GM23338 (cell line): Measurements from ENCODE around the gene PAPPA2. TPM values are rescaled to one million over a fixed set of nuclear protein-coding genes. Genes with fewer than 3 reads are reported as not detected.

Source experiments
- ATAC-seq: fragments of 200-7000 bp; cut with Tn5 transposase; 3 replicates; pipeline ENCODE4 v1.9.1; 2020
- DNase-seq: peaks from one replicate; pipeline ENCODE4 v3.0.0-alpha.2; 2015; ENCODE audit warnings: low spot score
- H2AFZ ChIP-seq: fragments of 200-600 bp; sonication (generic); 2 replicates; pipeline ENCODE4 v1.8.0; 2016; ENCODE audit warnings: antibody characterized with exemption, mild to moderate bottlenecking, moderate library complexity
- H3F3A ChIP-seq: fragments of 200-600 bp; sonication (generic); replicated peaks from 2 replicates; pipeline ENCODE4 v1.8.0; 2017; ENCODE audit warnings: antibody characterized with exemption, mixed run types, low read depth
- H3K27ac ChIP-seq: fragments of 200-600 bp; sonication (generic); 2 replicates; pipeline ENCODE4 v1.6.1; 2016; ENCODE audit warnings: low read depth
- H3K27me3 ChIP-seq: fragments of 200-600 bp; sonication (generic); 2 replicates; pipeline ENCODE4 v1.8.0; 2016; ENCODE audit warnings: mild to moderate bottlenecking, mixed run types, moderate library complexity; ENCODE audit not compliant: insufficient read depth
- H3K36me3 ChIP-seq: fragments of 200-600 bp; sonication (generic); 2 replicates; pipeline ENCODE4 v1.8.0; 2016; ENCODE audit warnings: mild to moderate bottlenecking; ENCODE audit not compliant: insufficient read depth
- H3K4me1 ChIP-seq: fragments of 200-600 bp; sonication (generic); 2 replicates; pipeline ENCODE4 v1.8.0; 2016; ENCODE audit warnings: mild to moderate bottlenecking, moderate library complexity; ENCODE audit not compliant: insufficient read depth
- H3K4me2 ChIP-seq: fragments of 200-600 bp; sonication (generic); 2 replicates; pipeline ENCODE4 v1.7.1; 2017; ENCODE audit warnings: mixed run types
- H3K4me3 ChIP-seq: fragments of 200-600 bp; sonication (generic); 2 replicates; pipeline ENCODE4 v1.6.1; 2016; ENCODE audit warnings: mixed run types
- H3K79me2 ChIP-seq: fragments of 200-600 bp; sonication (generic); replicated peaks from 2 replicates; pipeline ENCODE4 v1.8.0; 2017; ENCODE audit warnings: mild to moderate bottlenecking; ENCODE audit not compliant: insufficient read depth
- H3K9me2 ChIP-seq: fragments of 200-600 bp; sonication (generic); 2 replicates; pipeline ENCODE4 v1.8.0; 2017; ENCODE audit not compliant: insufficient read depth
- H4K20me1 ChIP-seq: fragments of 200-600 bp; sonication (generic); replicated peaks from 2 replicates; pipeline ENCODE4 v1.8.0; 2017; ENCODE audit warnings: mild to moderate bottlenecking; ENCODE audit not compliant: insufficient read depth
- H3K27ac Mint-ChIP-seq: 2 replicates; pipeline ENCODE4 v1.8.0; 2020; ENCODE audit warnings: inconsistent platforms, mild to moderate bottlenecking, moderate library complexity, mixed read lengths
- H3K27me3 Mint-ChIP-seq: 3 replicates; pipeline ENCODE4 v1.8.0; 2022; ENCODE audit warnings: low read depth, mild to moderate bottlenecking, moderate library complexity, mixed read lengths, inconsistent platforms; ENCODE audit not compliant: insufficient read depth, poor library complexity
- H3K36me3 Mint-ChIP-seq: 3 replicates; pipeline ENCODE4 v1.8.0; 2021; ENCODE audit warnings: low read depth, mild to moderate bottlenecking, inconsistent platforms, moderate library complexity, mixed read lengths
- H3K4me1 Mint-ChIP-seq: 3 replicates; pipeline ENCODE4 v1.8.0; 2020; ENCODE audit warnings: mild to moderate bottlenecking, inconsistent platforms, mixed read lengths
- H3K4me3 Mint-ChIP-seq: 3 replicates; pipeline ENCODE4 v1.8.0; 2021; ENCODE audit warnings: moderate library complexity, mild to moderate bottlenecking, inconsistent platforms, mixed read lengths
- H3K9me3 Mint-ChIP-seq: 3 replicates; pipeline ENCODE4 v1.8.0; 2020; ENCODE audit warnings: moderate library complexity, mild to moderate bottlenecking, inconsistent platforms, mixed read lengths
- CREB1 ChIP-seq: fragments of 250-450 bp; sonication (Bioruptor Pico); IDR thresholded peaks from 2 replicates; pipeline ENCODE4 v1.5.0; 2020; ENCODE audit warnings: low read depth, mild to moderate bottlenecking, moderate library complexity
- JUNB ChIP-seq: IDR thresholded peaks from one replicate; pipeline ENCODE4 v1.6.1; 2016; ENCODE audit warnings: antibody characterized with exemption; ENCODE audit not compliant: unreplicated experiment
- POLR2AphosphoS5 ChIP-seq: IDR thresholded peaks from 2 replicates; pipeline ENCODE4 v1.6.1; 2016; ENCODE audit warnings: antibody characterized with exemption, low read depth
- STAT1 ChIP-seq: IDR thresholded peaks from one replicate; pipeline ENCODE4 v1.6.1; 2016; ENCODE audit warnings: antibody characterized with exemption; ENCODE audit not compliant: unreplicated experiment
- ZNF114 ChIP-seq: fragments of 250-450 bp; sonication (Bioruptor Pico); IDR thresholded peaks from 2 replicates; pipeline ENCODE4 v1.5.0; 2020; ENCODE audit warnings: mild to moderate bottlenecking, moderate library complexity
- ZNF331 ChIP-seq: fragments of 250-450 bp; sonication (Bioruptor Pico); IDR thresholded peaks from 2 replicates; pipeline ENCODE4 v1.5.0; 2020; ENCODE audit warnings: low read depth, mild to moderate bottlenecking, moderate library complexity
- polyA plus RNA-seq: library from polyadenylated mRNA; unstranded; fragments of >200 nt; fragmentation: Nextera tagmentation; extraction: Ambion mirVana; gene quantifications from 2 replicates; pipeline ENCODE4 v1.2.1, GENCODE V29; 2016
- total RNA-seq: library from RNA; depleted of rRNA; stranded (reverse); fragments of >200 nt; shearing (Covaris generic); gene quantifications from 2 replicates; pipeline ENCODE4 v1.2.3, GENCODE V29; 2014
- TF ChIP-seq, protein P1 (sequence below): IDR thresholded peaks from one replicate; pipeline ENCODE4 v1.6.1; 2018; ENCODE audit warnings: antibody characterized with exemption; ENCODE audit not compliant: unreplicated experiment
- TF ChIP-seq, protein P2 (sequence below): IDR thresholded peaks from 2 replicates; pipeline ENCODE4 v1.6.1; 2016; ENCODE audit warnings: antibody characterized with exemption
- TF ChIP-seq, protein P3 (sequence below): fragments of 250-450 bp; sonication (Bioruptor Pico); IDR thresholded peaks from 2 replicates; pipeline ENCODE4 v1.5.0; 2020; ENCODE audit warnings: mild to moderate bottlenecking, moderate library complexity

Gene PAPPA2
- total and polyA plus RNA-seq, 2 experiments from 2014 or later = 1.4 to 1.7 TPM

DNA sequence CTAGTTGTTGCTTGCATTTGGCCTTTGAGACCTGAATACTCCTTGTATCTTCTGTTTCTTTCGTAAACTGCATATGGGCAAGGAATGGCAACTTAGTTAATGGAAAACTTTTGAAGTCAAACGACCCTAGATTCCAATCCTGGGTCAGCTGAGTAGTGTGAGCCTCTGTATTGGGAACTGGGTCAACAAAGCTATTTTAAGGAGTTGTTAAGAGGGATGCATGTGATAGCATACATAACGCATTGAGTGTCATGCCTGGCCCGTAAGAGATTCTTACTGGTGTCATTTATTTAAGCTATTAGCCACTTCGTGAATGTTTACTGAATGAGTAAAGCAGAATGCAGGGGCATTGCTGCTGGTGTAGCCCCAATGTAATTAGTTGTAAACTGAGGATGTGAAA, 340.1 kb downstream of the PAPPA2 start:
- peaks cover 29% of the 10 kb centered on the region for H3K4me1 Mint-ChIP-seq
- H3K27ac ChIP-seq = no peak overlapping the region
- H3K4me3 ChIP-seq = no peak overlapping the region
- H3K27me3 ChIP-seq = no peaks in the 10 kb centered on the region
- no peak overlapping the region for H3K4me3 Mint-ChIP-seq
- H3K36me3 ChIP-seq = no peaks in the 10 kb centered on the region
- ATAC-seq (no peak), DNase-seq (no peak)
- H3K4me2 ChIP-seq = no peak overlapping the region
- H3K4me1 ChIP-seq = peaks cover 34% of the 10 kb centered on the region
- H3K79me2 ChIP-seq = no peaks in the 10 kb centered on the region
- no peaks in the 10 kb centered on the region for H4K20me1 ChIP-seq
- no peaks in the 10 kb centered on the region for H3K36me3 Mint-ChIP-seq
- H3K9me3 Mint-ChIP-seq = no peaks in the 10 kb centered on the region; the same call in 2 of the 3 replicates
- H3F3A ChIP-seq = no peaks in the 10 kb centered on the region
- peaks cover 4% of the 10 kb centered on the region; the same call in 1 of the 2 replicates for H3K9me2 ChIP-seq
- TF ChIP-seq, protein P1, sequence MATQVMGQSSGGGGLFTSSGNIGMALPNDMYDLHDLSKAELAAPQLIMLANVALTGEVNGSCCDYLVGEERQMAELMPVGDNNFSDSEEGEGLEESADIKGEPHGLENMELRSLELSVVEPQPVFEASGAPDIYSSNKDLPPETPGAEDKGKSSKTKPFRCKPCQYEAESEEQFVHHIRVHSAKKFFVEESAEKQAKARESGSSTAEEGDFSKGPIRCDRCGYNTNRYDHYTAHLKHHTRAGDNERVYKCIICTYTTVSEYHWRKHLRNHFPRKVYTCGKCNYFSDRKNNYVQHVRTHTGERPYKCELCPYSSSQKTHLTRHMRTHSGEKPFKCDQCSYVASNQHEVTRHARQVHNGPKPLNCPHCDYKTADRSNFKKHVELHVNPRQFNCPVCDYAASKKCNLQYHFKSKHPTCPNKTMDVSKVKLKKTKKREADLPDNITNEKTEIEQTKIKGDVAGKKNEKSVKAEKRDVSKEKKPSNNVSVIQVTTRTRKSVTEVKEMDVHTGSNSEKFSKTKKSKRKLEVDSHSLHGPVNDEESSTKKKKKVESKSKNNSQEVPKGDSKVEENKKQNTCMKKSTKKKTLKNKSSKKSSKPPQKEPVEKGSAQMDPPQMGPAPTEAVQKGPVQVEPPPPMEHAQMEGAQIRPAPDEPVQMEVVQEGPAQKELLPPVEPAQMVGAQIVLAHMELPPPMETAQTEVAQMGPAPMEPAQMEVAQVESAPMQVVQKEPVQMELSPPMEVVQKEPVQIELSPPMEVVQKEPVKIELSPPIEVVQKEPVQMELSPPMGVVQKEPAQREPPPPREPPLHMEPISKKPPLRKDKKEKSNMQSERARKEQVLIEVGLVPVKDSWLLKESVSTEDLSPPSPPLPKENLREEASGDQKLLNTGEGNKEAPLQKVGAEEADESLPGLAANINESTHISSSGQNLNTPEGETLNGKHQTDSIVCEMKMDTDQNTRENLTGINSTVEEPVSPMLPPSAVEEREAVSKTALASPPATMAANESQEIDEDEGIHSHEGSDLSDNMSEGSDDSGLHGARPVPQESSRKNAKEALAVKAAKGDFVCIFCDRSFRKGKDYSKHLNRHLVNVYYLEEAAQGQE = no peak
- no peak for TF ChIP-seq POLR2AphosphoS5
- TF ChIP-seq, protein P2, sequence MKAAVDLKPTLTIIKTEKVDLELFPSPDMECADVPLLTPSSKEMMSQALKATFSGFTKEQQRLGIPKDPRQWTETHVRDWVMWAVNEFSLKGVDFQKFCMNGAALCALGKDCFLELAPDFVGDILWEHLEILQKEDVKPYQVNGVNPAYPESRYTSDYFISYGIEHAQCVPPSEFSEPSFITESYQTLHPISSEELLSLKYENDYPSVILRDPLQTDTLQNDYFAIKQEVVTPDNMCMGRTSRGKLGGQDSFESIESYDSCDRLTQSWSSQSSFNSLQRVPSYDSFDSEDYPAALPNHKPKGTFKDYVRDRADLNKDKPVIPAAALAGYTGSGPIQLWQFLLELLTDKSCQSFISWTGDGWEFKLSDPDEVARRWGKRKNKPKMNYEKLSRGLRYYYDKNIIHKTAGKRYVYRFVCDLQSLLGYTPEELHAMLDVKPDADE = no peak
- TF ChIP-seq, protein P3, sequence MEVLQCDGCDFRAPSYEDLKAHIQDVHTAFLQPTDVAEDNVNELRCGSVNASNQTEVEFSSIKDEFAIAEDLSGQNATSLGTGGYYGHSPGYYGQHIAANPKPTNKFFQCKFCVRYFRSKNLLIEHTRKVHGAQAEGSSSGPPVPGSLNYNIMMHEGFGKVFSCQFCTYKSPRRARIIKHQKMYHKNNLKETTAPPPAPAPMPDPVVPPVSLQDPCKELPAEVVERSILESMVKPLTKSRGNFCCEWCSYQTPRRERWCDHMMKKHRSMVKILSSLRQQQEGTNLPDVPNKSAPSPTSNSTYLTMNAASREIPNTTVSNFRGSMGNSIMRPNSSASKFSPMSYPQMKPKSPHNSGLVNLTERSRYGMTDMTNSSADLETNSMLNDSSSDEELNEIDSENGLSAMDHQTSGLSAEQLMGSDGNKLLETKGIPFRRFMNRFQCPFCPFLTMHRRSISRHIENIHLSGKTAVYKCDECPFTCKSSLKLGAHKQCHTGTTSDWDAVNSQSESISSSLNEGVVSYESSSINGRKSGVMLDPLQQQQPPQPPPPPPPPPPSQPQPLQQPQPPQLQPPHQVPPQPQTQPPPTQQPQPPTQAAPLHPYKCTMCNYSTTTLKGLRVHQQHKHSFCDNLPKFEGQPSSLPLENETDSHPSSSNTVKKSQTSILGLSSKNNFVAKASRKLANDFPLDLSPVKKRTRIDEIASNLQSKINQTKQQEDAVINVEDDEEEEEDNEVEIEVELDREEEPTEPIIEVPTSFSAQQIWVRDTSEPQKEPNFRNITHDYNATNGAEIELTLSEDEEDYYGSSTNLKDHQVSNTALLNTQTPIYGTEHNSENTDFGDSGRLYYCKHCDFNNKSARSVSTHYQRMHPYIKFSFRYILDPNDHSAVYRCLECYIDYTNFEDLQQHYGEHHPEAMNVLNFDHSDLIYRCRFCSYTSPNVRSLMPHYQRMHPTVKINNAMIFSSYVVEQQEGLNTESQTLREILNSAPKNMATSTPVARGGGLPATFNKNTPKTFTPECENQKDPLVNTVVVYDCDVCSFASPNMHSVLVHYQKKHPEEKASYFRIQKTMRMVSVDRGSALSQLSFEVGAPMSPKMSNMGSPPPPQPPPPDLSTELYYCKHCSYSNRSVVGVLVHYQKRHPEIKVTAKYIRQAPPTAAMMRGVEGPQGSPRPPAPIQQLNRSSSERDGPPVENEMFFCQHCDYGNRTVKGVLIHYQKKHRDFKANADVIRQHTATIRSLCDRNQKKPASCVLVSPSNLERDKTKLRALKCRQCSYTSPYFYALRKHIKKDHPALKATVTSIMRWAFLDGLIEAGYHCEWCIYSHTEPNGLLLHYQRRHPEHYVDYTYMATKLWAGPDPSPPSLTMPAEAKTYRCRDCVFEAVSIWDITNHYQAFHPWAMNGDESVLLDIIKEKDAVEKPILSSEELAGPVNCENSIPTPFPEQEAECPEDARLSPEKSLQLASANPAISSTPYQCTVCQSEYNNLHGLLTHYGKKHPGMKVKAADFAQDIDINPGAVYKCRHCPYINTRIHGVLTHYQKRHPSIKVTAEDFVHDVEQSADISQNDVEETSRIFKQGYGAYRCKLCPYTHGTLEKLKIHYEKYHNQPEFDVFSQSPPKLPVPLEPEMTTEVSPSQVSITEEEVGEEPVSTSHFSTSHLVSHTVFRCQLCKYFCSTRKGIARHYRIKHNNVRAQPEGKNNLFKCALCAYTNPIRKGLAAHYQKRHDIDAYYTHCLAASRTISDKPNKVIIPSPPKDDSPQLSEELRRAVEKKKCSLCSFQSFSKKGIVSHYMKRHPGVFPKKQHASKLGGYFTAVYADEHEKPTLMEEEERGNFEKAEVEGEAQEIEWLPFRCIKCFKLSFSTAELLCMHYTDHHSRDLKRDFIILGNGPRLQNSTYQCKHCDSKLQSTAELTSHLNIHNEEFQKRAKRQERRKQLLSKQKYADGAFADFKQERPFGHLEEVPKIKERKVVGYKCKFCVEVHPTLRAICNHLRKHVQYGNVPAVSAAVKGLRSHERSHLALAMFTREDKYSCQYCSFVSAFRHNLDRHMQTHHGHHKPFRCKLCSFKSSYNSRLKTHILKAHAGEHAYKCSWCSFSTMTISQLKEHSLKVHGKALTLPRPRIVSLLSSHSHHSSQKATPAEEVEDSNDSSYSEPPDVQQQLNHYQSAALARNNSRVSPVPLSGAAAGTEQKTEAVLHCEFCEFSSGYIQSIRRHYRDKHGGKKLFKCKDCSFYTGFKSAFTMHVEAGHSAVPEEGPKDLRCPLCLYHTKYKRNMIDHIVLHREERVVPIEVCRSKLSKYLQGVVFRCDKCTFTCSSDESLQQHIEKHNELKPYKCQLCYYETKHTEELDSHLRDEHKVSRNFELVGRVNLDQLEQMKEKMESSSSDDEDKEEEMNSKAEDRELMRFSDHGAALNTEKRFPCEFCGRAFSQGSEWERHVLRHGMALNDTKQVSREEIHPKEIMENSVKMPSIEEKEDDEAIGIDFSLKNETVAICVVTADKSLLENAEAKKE = no peak
- TF ChIP-seq CREB1 (CRISPR knock-in tag) = no peak
- no peak for TF ChIP-seq ZNF331 (CRISPR knock-in tag)
- no peak for TF ChIP-seq STAT1
- TF ChIP-seq JUNB = no peak
- TF ChIP-seq ZNF114 (CRISPR knock-in tag) = no peak
- no peak overlapping the region for H2AFZ ChIP-seq
- no peak overlapping the region for H3K27ac Mint-ChIP-seq
- peaks cover 4% of the 10 kb centered on the region for H3K27me3 Mint-ChIP-seq
